HEK293 (cell line): Measurements from ENCODE around the gene RASSF3.

Experiments used
- CTCF ChIA-PET: fragments of 350-600 bp; formaldehyde crosslinking; extraction: SDS; loops from one replicate; lab custom pipeline; 2021; ENCODE audit warnings: antibody characterized with exemption; lab: Yijun Ruan, JAX
- POLR2A ChIA-PET: fragments of 300-600 bp; formaldehyde crosslinking; extraction: SDS; loops from one replicate; lab custom pipeline; 2020; ENCODE audit warnings: antibody characterized with exemption, inconsistent platforms; lab: Yijun Ruan, JAX
- H3K27ac ChIP-seq: fragments of 200-500 bp; sonication (Bioruptor generic); 2 replicates; pipeline ENCODE4 v1.5.1; 2014; ENCODE audit warnings: low read depth, low read length, control low read depth, inconsistent platforms; ENCODE audit errors: extremely low read depth
- H3K36me3 ChIP-seq, 2 experiments: fragments of 200-500 bp in 1 of 2; sonication (Bioruptor generic) in 1 of 2; 1 replicate in 1 of 2; 2 replicates in 1 of 2; pipeline ENCODE4 v1.5.1; 2014 to 2017; ENCODE audit warnings: inconsistent platforms in 2 of 2, low read length in 2 of 2; ENCODE audit not compliant: control insufficient read depth in 2 of 2, insufficient read depth in 1 of 2
- H3K4me1 ChIP-seq: fragments of 200-500 bp; sonication (Bioruptor generic); 2 replicates; pipeline ENCODE4 v1.5.1; 2014; ENCODE audit warnings: mild to moderate bottlenecking, low read length, inconsistent platforms; ENCODE audit not compliant: control insufficient read depth, insufficient read depth
- H3K4me3 ChIP-seq: 2 replicates; pipeline ENCODE4 v1.5.1; 2011; ENCODE audit warnings: low read depth, mild to moderate bottlenecking, control low read depth, low read length, moderate library complexity
- H3K9me3 ChIP-seq: fragments of 200-500 bp; sonication (Bioruptor generic); 2 replicates; pipeline ENCODE4 v1.5.1; 2014; ENCODE audit warnings: low read depth, low read length, inconsistent platforms; ENCODE audit not compliant: control insufficient read depth, insufficient read depth
- AEBP2 ChIP-seq: fragments of 450-650 bp; formaldehyde crosslinking; IDR thresholded peaks from 2 replicates; pipeline ENCODE4 v1.5.1; 2016; ENCODE audit warnings: missing biosample characterization, missing genetic modification characterization, borderline replicate concordance
- FEZF1 ChIP-seq: fragments of 450-650 bp; formaldehyde crosslinking; IDR thresholded peaks from 2 replicates; pipeline ENCODE4 v1.5.1; 2016; ENCODE audit warnings: missing biosample characterization, missing genetic modification characterization
- OSR2 ChIP-seq: fragments of 450-650 bp; formaldehyde crosslinking; IDR thresholded peaks from 2 replicates; pipeline ENCODE4 v1.5.1; 2016; ENCODE audit warnings: missing biosample characterization, missing genetic modification characterization
- OVOL3 ChIP-seq: fragments of 450-650 bp; formaldehyde crosslinking; IDR thresholded peaks from 2 replicates; pipeline ENCODE4 v1.5.1; 2016; ENCODE audit warnings: missing biosample characterization, missing genetic modification characterization
- ZBTB21 ChIP-seq: fragments of 450-650 bp; formaldehyde crosslinking; IDR thresholded peaks from 2 replicates; pipeline ENCODE4 v1.5.1; 2017; ENCODE audit warnings: missing biosample characterization, missing genetic modification characterization
- ZBTB8A ChIP-seq: fragments of 450-650 bp; formaldehyde crosslinking; IDR thresholded peaks from 2 replicates; pipeline ENCODE4 v1.5.1; 2016; ENCODE audit warnings: missing biosample characterization, missing genetic modification characterization
- ZFP3 ChIP-seq: fragments of 450-650 bp; formaldehyde crosslinking; IDR thresholded peaks from 2 replicates; pipeline ENCODE4 v1.5.1; 2016; ENCODE audit warnings: low read depth, missing biosample characterization, missing genetic modification characterization
- ZNF24 ChIP-seq: fragments of 450-650 bp; formaldehyde crosslinking; IDR thresholded peaks from 2 replicates; pipeline ENCODE4 v1.5.1; 2016; ENCODE audit warnings: missing biosample characterization, missing genetic modification characterization
- ZNF292 ChIP-seq: fragments of 450-650 bp; formaldehyde crosslinking; IDR thresholded peaks from 2 replicates; pipeline ENCODE4 v1.5.1; 2016; ENCODE audit warnings: low read depth, missing biosample characterization, missing genetic modification characterization, borderline replicate concordance
- ZNF404 ChIP-seq: fragments of 450-650 bp; formaldehyde crosslinking; IDR thresholded peaks from 2 replicates; pipeline ENCODE4 v1.5.1; 2017; ENCODE audit warnings: missing biosample characterization, missing genetic modification characterization
- ZNF416 ChIP-seq: fragments of 450-650 bp; formaldehyde crosslinking; IDR thresholded peaks from 2 replicates; pipeline ENCODE4 v1.5.1; 2016; ENCODE audit warnings: missing biosample characterization, missing genetic modification characterization
- ZNF514 ChIP-seq: fragments of 450-650 bp; formaldehyde crosslinking; IDR thresholded peaks from 2 replicates; pipeline ENCODE4 v1.5.1; 2016; ENCODE audit warnings: missing biosample characterization, missing genetic modification characterization
- ZNF555 ChIP-seq: fragments of 450-650 bp; formaldehyde crosslinking; conservative IDR thresholded peaks from 2 replicates; pipeline ENCODE4 v1.5.1; 2017; ENCODE audit warnings: missing biosample characterization, mild to moderate bottlenecking, missing genetic modification characterization, inconsistent platforms
- ZNF658 ChIP-seq: fragments of 450-650 bp; formaldehyde crosslinking; IDR thresholded peaks from 2 replicates; pipeline ENCODE4; 2016; ENCODE audit warnings: missing biosample characterization, missing genetic modification characterization
- ZNF692 ChIP-seq: fragments of 450-650 bp; formaldehyde crosslinking; IDR thresholded peaks from 2 replicates; pipeline ENCODE4 v1.5.1; 2016; ENCODE audit warnings: missing biosample characterization, missing genetic modification characterization
- ZNF707 ChIP-seq: fragments of 450-650 bp; formaldehyde crosslinking; IDR thresholded peaks from 2 replicates; pipeline ENCODE4 v1.5.1; 2016; ENCODE audit warnings: missing biosample characterization, missing genetic modification characterization
- ZNF747 ChIP-seq: fragments of 450-650 bp; formaldehyde crosslinking; IDR thresholded peaks from 2 replicates; pipeline ENCODE4 v1.5.1; 2016; ENCODE audit warnings: missing biosample characterization, missing genetic modification characterization
- ZSCAN30 ChIP-seq: fragments of 450-650 bp; IDR thresholded peaks from 2 replicates; pipeline ENCODE4 v1.5.1; 2018; ENCODE audit warnings: missing biosample characterization, mild to moderate bottlenecking, missing genetic modification characterization, moderate library complexity
- TF ChIP-seq, protein P1 (sequence below): fragments of 450-650 bp; IDR thresholded peaks from 2 replicates; pipeline ENCODE4 v1.5.1; 2018; ENCODE audit warnings: missing biosample characterization, mild to moderate bottlenecking, missing genetic modification characterization
- TF ChIP-seq, protein P2 (sequence below): fragments of 450-650 bp; formaldehyde crosslinking; IDR thresholded peaks from 2 replicates; pipeline ENCODE4; 2016; ENCODE audit warnings: missing biosample characterization, missing genetic modification characterization
- TF ChIP-seq, protein P3 (sequence below): fragments of 450-650 bp; formaldehyde crosslinking; IDR thresholded peaks from 2 replicates; pipeline ENCODE4 v1.5.1; 2016; ENCODE audit warnings: missing biosample characterization, missing genetic modification characterization, borderline replicate concordance

Gene RASSF3

GRCh38 chr12:64603183-64603841 lies 7.0 kb upstream of the RASSF3 start:
- ChIA-PET CTCF (interaction anchor here (0.6 to 1.5 kb wide), 5 partner anchors 36 to 977 kb away, joined by 3 to 7 read pairs (median 4); no protein-coding TSS in a partner anchor), POLR2A (no interaction called here)
- H3K36me3 ChIP-seq = no peaks in the 10 kb centered on the region
- no peak overlapping the region for H3K27ac ChIP-seq
- H3K4me1 ChIP-seq = peaks cover 4% of the 10 kb centered on the region; the same call in 1 of the 2 replicates
- no peak for TF ChIP-seq ZNF747 (tag by site-specific recombination)
- no peak for TF ChIP-seq ZNF416 (tag by site-specific recombination)
- TF ChIP-seq ZNF658 = no peak
- no peaks in the 10 kb centered on the region for H3K9me3 ChIP-seq
- H3K4me3 ChIP-seq = no peak overlapping the region

GRCh38 chr12:64608901-64609535 lies 1.3 kb upstream of the RASSF3 start:
- CTCF ChIA-PET = interaction anchor here (0.7 to 2.6 kb wide), 13 partner anchors 30 to 786 kb away, joined by 3 to 27 read pairs (median 4); no protein-coding TSS in a partner anchor
- peak overlapping the region; percentile 93 for H3K27ac ChIP-seq
- H3K4me1 ChIP-seq = no peaks in the 10 kb centered on the region
- H3K9me3 ChIP-seq = no peaks in the 10 kb centered on the region
- POLR2A ChIA-PET = interaction anchor here (0.5 to 1.7 kb wide), 7 partner anchors 17 to 1692 kb away, joined by 3 to 4 read pairs (median 3); no protein-coding TSS in a partner anchor
- peak overlapping the region; percentile 78 for H3K4me3 ChIP-seq
- no peaks in the 10 kb centered on the region; a peak in 1 of 3 replicates for H3K36me3 ChIP-seq
- peak; percentile 59 for TF ChIP-seq ZBTB8A
- 0 out of 2 replicates have a peak, but pooled peaks have one; percentile 50 for TF ChIP-seq ZNF24 (tag by site-specific recombination)
- no peak for TF ChIP-seq ZNF404
- no peak for TF ChIP-seq FEZF1 (tag by site-specific recombination)
- TF ChIP-seq AEBP2 (tag by site-specific recombination) = no peak
- peak; percentile 40; the same call in 1 of the 2 replicates for TF ChIP-seq OSR2 (tag by site-specific recombination)
- no peak for TF ChIP-seq OVOL3 (tag by site-specific recombination)
- no peak for TF ChIP-seq ZNF555 (tag by site-specific recombination)
- TF ChIP-seq, protein P1, sequence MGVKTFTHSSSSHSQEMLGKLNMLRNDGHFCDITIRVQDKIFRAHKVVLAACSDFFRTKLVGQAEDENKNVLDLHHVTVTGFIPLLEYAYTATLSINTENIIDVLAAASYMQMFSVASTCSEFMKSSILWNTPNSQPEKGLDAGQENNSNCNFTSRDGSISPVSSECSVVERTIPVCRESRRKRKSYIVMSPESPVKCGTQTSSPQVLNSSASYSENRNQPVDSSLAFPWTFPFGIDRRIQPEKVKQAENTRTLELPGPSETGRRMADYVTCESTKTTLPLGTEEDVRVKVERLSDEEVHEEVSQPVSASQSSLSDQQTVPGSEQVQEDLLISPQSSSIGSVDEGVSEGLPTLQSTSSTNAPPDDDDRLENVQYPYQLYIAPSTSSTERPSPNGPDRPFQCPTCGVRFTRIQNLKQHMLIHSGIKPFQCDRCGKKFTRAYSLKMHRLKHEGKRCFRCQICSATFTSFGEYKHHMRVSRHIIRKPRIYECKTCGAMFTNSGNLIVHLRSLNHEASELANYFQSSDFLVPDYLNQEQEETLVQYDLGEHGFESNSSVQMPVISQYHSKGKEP (tag by site-specific recombination) = no peak
- TF ChIP-seq ZBTB21 (tag by site-specific recombination) = no peak
- TF ChIP-seq, protein P2, sequence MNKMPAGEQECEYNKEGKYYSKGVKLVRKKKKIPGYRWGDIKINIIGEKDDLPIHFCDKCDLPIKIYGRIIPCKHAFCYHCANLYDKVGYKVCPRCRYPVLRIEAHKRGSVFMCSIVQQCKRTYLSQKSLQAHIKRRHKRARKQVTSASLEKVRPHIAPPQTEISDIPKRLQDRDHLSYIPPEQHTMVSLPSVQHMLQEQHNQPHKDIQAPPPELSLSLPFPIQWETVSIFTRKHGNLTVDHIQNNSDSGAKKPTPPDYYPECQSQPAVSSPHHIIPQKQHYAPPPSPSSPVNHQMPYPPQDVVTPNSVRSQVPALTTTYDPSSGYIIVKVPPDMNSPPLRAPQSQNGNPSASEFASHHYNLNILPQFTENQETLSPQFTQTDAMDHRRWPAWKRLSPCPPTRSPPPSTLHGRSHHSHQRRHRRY (tag by site-specific recombination) = no peak
- TF ChIP-seq ZNF292 (tag by site-specific recombination) = no peak
- no peak for TF ChIP-seq ZFP3 (tag by site-specific recombination)
- peak; percentile 29; the same call in 1 of the 2 replicates for TF ChIP-seq ZNF692 (tag by site-specific recombination)
- no peak for TF ChIP-seq ZNF514 (tag by site-specific recombination)
- peak; percentile 42; the same call in 1 of the 2 replicates for TF ChIP-seq ZSCAN30
- TF ChIP-seq ZNF707 (tag by site-specific recombination) = no peak
- TF ChIP-seq, protein P3, sequence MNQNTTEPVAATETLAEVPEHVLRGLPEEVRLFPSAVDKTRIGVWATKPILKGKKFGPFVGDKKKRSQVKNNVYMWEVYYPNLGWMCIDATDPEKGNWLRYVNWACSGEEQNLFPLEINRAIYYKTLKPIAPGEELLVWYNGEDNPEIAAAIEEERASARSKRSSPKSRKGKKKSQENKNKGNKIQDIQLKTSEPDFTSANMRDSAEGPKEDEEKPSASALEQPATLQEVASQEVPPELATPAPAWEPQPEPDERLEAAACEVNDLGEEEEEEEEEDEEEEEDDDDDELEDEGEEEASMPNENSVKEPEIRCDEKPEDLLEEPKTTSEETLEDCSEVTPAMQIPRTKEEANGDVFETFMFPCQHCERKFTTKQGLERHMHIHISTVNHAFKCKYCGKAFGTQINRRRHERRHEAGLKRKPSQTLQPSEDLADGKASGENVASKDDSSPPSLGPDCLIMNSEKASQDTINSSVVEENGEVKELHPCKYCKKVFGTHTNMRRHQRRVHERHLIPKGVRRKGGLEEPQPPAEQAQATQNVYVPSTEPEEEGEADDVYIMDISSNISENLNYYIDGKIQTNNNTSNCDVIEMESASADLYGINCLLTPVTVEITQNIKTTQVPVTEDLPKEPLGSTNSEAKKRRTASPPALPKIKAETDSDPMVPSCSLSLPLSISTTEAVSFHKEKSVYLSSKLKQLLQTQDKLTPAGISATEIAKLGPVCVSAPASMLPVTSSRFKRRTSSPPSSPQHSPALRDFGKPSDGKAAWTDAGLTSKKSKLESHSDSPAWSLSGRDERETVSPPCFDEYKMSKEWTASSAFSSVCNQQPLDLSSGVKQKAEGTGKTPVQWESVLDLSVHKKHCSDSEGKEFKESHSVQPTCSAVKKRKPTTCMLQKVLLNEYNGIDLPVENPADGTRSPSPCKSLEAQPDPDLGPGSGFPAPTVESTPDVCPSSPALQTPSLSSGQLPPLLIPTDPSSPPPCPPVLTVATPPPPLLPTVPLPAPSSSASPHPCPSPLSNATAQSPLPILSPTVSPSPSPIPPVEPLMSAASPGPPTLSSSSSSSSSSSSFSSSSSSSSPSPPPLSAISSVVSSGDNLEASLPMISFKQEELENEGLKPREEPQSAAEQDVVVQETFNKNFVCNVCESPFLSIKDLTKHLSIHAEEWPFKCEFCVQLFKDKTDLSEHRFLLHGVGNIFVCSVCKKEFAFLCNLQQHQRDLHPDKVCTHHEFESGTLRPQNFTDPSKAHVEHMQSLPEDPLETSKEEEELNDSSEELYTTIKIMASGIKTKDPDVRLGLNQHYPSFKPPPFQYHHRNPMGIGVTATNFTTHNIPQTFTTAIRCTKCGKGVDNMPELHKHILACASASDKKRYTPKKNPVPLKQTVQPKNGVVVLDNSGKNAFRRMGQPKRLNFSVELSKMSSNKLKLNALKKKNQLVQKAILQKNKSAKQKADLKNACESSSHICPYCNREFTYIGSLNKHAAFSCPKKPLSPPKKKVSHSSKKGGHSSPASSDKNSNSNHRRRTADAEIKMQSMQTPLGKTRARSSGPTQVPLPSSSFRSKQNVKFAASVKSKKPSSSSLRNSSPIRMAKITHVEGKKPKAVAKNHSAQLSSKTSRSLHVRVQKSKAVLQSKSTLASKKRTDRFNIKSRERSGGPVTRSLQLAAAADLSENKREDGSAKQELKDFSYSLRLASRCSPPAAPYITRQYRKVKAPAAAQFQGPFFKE (tag by site-specific recombination) = no peak
